Stimulated activated CD8-positive, alpha-beta memory T cell treated with anti-CD3 and anti-CD28 coated beads, Interleukin-12 subunit alpha, Interleukin-12 subunit beta, amount 100 ng/mL, for 1 hour (primary cell): ENCODE measurements around the gene AOPEP.

Experiments used
- DNase-seq: peaks from one replicate; pipeline ENCODE4 v3.0.0-alpha.2; 2020; ENCODE audit warnings: low read depth

Gene AOPEP

DNA sequence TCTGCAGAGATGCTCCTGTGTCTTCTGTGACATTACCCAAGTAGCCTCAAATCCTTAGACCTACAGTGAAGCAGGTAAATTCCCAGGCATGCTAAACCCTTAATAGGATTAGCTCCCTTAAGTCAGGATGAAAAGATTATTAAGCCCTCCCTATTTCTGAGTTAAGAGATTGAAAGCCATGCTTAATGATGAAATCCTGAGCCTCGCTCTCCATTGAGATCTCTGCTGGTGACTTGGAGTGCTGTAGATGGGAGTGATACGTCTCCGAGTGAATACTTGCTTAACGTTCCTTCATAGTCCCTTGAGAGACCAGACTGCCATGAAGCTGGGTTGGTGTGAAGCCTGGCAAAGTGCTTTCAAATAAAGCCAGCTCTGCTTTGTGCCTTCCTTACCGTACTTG is 34.2 kb downstream of the AOPEP start:
- no peak for DNase-seq

DNA sequence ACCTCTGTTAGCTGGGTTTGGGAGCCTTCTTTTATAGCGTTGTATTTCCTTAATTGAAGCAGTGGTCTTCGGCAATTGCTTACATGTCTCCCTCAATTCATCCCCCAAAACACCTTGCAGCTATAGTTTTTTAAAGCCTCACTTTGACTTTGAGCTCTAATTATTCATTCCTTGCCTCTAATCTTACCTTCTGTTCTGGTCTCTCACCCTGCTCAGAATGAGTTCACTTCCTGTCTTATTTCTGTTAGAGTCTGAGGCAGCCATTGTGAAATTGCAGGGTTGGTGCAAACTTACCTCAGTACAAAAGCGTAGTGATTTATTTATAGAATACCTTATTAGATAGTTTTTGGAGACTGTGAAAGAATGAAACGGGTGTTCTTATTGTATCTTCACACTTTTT is 35.0 kb downstream of the AOPEP start:
- no peak for DNase-seq

DNA sequence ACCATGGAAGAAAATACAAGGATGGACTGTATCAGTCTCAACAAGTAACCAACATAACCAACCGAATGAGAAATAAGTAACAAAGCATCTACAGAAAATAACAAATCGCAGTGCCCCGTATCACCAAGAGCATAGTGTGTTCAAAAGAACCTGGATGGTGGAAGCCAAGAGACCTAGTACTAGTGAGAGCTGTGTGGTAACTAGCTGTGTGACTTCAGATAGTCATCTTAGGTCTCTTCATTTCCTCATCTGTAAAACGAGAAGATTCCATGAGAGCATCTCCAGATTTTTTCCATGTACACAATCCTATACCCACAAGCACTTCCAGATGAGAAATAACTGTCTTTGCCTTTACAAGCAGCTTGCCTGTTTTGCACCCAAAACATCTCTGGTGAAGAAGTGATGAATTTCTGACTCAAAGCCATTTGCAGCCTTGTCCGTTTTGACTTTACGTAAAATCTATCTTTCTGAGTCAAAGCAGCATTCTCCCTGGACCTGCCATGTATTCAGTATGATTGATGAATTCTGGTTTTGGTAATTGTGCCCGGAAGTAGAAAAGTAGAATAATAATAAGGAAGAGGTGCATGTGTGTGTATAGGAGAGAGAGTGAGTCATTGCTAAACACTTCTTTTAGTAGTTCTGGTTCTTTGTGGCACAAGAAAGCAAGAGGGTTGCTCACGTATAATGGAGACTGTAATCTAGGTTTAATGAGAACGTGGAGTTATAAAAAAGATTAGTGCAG is 41.0 kb downstream of the AOPEP start:
- DNase-seq: no peak

DNA sequence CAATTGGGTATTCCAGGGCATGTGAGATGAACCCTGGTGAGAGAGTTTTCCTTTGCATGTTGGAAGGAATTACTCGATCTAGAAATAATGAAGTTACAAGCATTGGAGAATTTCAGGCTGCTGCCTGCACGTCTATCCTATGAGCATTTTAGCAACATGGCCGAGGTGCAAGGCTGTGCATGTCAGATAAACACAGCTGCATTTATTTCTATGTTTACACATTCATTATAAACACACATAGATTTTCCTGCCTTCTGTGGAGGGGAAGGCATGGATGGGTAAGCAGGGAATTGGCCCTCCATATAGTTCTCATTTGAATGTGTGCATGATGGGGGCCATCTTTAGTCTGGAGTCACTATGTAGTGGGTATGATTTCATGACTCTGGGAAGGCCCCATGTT is 42.3 kb downstream of the AOPEP start:
- no peak for DNase-seq

DNA sequence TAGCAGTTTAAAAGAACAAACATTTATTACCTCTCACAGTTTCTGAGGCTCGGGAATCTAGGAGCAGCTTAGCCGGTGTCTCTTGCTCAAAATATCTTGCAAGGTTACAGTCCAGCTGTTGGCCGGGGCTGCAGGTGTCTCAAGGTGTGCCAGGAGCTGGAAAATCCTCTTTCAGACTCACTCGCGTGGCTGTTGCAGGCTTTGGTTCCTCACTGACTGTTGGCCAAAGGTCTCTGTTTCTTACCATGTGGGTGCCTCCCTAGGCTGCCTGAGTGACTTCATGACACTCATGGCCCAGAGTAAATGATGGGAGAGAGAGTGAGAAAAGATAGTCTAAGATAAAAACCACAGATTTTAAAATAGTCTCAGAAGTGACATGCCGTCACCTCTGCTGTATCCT is 43.8 kb downstream of the AOPEP start:
- no peak for DNase-seq

DNA sequence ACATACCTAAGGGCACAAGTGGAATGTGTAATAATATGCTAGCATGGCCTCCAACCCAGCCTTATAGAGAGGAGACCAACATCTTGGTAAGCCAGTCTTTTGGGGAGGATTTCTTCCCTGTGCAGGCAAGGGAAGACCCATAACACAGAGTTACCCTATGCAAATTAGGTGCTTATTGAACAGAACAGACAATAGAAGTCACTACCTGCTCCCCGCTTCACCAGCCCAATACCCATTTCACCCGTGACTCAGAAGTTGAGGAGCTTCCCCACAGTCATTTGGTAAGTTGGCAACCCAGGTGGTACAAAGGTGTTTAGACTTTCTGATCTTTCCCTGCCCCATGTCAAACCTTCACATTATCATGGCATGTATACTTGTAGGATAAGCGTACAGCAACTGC is 44.6 kb downstream of the AOPEP start:
- DNase-seq: no peak

DNA sequence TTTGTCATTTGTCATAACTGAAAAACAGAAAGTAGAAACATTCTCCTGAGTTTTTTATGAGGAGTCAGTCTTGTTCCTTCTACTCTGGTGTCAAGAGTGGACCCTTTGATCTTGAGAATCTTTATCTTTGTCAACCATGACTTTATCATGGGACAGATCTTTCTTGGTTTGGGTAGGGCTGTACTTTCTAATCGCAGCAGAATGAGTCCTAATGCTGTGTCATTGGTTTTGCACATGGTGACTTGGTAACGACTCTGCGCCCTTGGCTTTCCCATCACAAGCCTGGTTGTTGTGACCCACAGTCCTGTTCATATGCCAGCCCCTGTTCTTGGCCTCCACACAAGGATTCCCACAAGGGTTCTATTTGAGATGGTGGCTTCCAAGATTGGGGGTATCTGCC is 45.6 kb downstream of the AOPEP start:
- no peak for DNase-seq

DNA sequence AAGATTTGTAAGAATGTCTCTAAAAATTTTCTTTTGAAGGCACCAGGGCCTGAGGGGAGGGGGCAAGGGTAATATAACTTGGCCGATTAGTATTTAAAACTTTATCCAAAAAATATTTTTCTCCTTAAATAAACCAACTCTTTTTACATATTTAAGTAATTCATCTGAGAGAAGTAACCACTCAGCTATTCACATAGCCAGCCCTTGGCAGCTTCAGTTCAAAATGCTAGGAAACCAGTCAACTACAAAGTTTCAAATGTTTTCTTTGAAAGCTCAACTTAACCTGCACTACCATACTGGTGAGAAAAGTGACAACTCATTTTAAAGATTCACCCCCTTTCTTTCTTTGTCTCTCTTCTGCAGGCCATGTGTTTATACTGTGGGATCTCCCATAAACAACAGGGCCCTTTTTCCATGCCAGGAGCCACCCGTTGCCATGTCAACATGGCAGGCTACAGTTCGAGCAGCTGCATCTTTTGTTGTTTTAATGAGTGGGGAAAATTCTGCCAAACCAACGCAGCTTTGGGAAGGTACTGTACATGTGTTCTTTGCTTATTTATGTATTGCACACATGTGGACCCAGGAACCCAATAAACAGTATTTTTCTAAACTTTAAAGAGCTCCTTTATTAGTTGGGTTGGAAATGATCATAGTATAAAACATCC is 46.3 kb downstream of the AOPEP start:
- no peak for DNase-seq

DNA sequence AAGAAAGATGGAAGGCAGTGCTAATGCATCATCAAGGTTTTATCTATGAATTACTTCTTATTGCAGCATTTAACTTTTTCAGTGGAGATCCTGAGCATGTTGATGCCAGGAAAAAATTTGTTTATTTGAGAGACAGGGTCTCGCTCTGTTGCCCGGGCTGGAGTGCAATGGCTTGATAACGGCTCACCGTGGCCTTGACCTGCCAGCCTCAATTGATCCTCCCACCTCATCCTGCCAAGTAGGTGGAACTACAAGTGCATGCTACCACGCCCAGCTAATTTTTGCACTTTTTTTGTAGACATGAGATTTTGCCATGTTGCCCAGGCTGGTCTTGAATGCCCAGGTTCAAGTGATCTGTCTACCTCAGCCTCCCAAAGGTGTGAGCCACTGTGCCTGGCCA is 47.2 kb downstream of the AOPEP start:
- DNase-seq: no peak

DNA sequence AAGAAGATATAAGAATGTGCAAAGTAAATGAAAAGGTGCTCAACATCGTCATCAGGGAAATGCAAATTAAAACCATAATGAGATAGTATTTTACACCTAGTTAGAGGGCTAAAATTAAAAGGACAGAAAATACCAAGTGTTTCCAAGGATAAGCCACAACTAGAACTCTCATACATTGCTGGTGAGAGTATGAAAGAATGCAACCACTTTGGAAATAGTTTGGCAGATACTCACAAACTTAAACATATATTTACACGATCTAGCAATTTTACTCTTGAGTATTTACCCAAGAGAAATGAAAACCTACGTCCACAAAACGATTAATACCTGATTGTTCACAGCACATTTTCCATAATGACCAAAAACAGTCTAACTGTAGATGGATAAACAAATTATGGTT is 51.5 kb downstream of the AOPEP start:
- no peak for DNase-seq

DNA sequence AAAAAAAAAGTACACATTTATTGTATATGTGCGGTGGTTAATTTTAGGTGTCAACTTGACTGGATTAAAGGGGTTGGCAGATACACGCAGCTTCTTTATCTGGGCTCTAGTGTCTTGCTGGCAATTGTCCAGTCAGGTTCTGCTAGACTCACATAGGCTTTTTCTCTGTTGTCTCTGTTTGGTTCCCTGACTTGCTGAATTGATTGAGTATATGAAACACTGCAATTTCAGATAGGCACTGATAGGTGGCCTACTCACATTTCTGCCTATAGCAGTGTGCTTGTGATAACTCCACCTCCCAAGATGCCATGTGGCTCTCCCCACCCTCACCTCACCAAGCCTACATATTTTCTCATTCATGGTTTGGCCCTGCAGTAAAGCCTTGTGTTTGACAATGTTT is 52.5 kb downstream of the AOPEP start:
- no peak for DNase-seq

DNA sequence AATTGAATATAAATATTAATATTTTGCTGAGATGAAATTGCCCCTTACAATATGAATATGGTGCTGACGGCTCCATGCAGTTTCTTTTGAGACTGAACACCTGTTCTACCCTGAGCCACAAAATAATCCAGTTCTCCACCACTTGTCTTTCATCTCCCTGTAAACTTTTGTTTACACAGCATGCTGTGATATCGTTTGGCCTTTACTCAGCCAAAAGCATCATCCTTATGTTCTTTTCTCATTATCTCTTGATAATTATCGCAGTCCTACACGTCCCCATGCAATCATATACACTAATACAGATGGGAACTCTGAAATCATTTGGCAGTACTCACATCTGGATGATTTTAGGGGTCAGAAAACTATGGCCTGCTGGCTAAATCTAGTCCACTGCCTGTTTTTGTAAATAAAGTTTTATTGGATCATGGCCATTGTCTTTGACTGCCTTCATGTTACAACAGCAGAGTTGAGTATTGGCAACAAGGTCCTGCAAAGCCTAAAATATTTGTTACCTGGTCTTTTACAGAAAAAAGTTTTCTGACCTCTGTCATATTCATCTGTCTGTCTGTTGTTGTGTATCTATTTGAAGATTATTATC is 53.3 kb downstream of the AOPEP start:
- no peak for DNase-seq

DNA sequence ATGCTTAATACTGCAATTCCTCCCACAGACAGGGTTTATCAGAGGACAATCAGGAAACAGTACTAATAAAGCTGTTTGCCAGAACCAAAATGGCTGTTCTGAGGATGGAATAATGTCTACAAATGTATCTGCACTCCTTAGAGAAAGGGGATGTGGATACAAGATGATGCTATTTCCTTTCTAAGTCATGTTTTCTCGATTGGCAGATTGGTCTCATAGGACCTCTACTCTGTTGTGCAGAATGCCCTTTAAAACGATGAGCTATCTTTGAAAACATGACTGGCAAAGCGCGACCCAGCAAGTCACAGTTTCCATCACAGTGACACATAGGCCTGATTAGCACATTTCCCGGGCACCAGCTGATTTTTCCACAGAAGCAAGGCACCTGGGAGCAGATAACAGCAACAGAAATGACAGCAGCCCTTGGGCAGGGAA is 54.0 kb downstream of the AOPEP start:
- no peak for DNase-seq

DNA sequence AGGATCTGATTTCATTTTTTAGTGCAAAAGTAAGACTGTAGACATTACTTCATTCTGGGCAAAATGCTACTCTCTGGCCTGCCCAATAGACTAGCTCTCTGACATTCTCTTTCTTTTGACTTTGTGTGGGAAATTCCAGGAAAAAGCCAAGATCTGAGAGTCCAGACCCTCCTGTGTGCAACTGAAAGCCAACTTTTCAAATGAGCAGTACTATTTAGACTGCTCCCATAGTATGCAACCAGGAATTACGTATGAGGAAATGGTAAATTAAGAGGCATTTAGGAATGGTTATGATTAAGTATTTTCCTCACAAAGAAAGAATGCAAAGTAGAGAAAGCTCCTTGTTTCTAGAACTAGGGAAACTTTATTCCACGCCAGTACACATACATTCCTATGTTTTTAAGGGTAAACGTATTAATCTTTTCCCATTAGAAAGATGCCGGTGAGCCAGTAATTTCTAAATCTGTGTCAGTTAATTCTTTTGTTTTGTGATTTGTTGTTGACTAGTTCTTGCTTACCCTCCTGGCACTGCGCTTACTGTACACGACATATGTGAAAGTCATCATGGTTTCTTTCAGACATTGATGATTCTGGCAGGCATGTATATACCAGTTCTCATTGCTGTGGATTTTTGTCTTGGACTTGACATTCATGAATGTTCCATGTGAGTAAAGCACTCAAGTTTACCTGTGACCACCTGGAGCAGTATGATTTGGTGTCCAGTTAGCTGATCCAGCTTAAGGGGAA is 56.0 kb downstream of the AOPEP start:
- DNase-seq: no peak

DNA sequence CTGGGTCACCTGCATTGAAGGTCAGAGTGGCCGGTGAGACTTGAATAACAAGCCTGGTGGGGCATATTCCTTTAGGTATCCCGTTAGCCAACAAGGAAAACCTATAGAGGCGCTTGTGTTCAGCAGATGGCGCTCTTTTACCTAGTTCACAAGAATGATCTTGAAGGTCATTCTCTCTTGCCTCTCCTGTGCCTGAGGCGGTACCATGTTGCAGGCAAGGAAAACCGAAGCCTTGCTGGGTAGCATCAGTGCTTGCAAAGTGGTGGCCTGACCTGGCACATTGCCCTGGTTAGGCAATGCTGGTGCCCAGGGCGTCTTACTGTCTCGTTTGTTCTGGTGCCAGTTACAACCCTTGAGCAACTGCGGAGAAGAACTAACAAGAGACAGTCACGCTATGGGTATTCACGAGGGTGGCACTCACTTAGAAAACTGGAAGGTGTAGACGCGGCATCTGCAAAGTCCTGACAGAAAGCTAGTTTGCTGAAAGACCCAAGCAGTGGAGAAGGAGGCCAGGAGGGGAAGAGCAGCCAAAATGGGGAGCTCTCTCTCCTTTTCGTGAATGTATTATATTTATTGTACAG is 56.7 kb downstream of the AOPEP start:
- DNase-seq: peak; percentile 21

DNA sequence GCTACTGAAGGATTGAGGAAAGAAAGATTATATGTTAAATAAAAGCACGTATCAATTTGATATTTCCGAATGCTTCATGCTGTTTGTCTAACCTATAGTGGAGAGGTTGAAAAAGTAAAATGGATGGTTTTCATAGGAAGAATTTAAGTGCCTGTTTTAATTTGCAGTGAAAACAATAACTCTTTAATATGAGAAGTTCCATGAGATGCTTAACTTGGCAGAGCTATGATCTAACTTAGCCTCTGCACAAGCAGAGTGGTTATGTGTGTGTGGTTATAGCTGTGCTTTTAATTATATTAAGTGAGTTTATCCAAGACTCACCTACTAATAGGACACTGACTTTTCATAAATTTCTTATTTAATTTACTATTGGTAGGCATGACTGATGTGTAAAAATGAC is 57.4 kb downstream of the AOPEP start:
- DNase-seq: no peak

DNA sequence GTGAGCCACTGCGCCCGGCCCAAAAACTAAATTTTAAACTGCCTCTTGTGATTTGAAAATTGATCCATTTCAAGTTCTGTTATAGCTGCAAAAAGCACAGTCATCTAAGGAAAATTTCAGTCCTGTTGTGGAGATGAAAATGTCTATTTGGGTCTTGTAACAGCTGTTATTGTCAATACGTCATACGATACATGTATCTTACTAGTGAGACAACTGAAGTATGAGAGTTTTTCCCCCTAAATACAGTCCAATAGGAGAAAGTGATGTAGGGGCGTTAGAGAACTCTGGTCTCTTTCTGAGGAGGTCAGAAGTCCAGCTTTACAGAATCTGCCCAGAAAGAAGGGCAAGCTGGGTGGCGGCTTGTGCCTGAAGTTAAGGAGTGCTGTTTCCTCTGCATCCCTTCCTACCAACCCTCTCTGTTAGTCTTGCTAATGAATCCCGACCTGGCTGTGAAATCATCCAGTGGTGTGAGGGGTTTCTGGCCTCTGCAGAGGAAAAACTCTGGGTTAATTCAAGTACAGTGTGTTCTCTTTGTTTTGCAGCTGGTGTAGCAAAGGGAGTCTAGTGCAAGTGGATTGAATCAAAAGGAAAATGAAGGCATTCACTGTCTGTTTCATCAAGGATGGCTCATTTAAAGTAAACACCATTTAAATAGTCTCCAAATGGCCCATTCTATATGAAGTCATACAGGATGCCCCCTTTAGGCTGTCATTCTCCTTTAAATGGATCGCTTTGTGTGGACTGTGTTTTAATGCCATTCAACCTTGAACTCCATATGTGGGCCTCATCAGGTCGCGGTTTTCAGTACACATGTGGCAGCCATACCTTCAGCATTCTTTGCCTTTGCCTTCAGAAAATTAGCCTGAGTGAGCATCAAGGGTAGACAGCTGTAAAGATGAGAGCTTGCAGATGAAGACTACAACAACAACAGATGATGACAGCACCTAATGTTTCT is 59.0 kb downstream of the AOPEP start:
- DNase-seq: no peak

DNA sequence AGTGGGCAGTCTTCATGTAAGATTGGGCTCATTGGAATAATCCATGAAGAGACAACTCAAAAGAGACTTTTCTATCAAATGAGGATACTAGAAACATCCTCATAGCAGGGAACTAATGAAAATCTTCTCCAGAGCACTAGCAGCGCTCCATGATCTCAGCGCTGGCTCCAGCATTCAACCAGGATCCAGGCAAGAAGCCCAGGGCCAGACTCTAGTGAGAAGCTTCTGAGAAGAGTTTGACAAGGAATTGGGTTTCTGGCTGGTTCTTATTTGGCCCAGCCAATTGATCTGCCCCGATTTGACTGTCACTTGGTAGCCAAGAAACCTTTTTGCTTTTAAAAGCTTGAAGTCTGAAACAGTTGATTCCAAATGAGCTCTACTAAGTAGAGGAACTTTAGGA is 60.1 kb downstream of the AOPEP start:
- no peak for DNase-seq

DNA sequence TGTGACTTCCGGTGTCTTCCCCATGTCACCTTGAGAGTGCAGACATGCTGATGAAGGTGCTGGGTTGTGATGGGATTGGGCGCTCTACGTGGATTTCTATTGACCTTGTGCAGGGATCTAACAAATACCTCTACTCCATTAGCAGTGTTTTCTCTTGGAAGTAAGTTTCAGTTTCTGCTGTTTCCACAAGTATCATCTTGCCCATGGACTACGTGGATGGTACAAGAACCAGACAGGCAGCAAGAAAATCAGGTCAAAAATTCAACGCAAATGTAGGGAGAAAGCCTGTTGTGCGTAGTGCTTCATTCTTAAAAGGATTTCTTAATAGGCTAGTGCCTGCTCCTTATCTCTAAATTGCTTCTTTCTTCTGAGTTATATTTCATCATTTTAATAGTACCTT is 60.8 kb downstream of the AOPEP start:
- no peak for DNase-seq

DNA sequence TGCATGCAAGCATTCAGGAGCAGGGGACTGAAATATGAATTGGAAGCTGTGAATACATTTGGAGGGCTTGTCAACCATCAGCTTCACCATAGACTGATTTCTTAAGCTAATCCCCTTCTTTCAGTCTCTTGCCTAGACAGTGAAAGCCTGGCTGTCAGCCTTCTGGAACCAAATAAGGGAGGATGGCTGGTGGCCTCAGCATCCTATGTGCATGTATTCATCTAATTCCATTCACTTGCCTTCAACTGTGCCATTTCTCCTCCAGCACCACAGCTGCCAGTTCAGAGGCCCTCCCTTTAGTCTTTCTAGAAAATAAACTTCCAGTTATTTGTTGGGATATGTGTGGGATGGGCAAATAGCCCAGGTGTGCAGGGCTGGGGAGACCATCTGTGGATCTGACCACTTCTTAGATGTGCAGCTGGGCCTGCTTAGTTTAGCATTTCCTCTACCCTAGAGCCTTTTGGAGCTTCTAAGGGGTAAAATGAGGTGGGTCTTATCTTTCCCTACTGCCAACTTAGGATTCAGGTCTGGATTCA is 62.1 kb downstream of the AOPEP start:
- no peak for DNase-seq

DNA sequence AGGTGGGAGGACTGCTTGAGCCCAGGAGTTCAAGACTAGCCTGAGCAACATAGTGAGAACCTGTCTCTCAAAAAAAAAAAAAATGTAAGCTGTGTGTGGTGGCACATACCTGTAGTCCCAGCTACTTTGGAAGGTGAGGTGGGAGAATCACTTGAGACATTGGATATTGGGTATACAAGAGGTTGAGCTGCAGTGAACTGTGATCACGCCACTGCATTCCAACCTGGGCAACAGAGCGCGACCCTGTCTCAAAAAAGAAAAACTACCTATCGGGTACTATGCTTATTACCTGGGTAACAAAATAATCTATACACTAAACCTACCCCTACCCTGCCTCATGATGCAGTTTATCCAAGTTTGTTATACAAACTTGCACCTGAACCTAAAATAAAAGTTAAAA is 64.9 kb downstream of the AOPEP start:
- no peak for DNase-seq
